Colon (tissue), 2 donors: Measurements from ENCODE around the gene GBE1.
A peak's percentile ranks its signal among the peaks of the same experiment; 100 is the strongest.

ENCODE experiments used
- FAIRE-seq: peaks from 2 replicates; lab custom pipeline; 2012; peaks lifted over from hg19 to GRCh38; lab: Jason Lieb, UNC
- donor health status: control.
- donor health status: control.

The GBE1 gene

GRCh38 chr3:81621277-81621676 lies 140.2 kb downstream of the GBE1 start:
- no peak for FAIRE-seq

- FAIRE-seq: no peak
Measured at GRCh38 chr3:81620849-81621248, 140.6 kb downstream of the GBE1 start.

GRCh38 chr3:81612768-81613167 lies 148.7 kb downstream of the GBE1 start:
- no peak for FAIRE-seq

- no peak for FAIRE-seq
Measured at GRCh38 chr3:81602781-81603180, 158.7 kb downstream of the GBE1 start.

GRCh38 chr3:81601707-81602305 lies 159.6 kb downstream of the GBE1 start:
- FAIRE-seq: no peak

- no peak for FAIRE-seq
Measured at GRCh38 chr3:81592101-81592500, 169.3 kb downstream of the GBE1 start.

- no peak for FAIRE-seq
Measured at GRCh38 chr3:81585937-81586336, 175.5 kb downstream of the GBE1 start.

- FAIRE-seq: no peak
Measured at GRCh38 chr3:81585056-81585455, 176.4 kb downstream of the GBE1 start.

- no peak for FAIRE-seq
Measured at GRCh38 chr3:81581966-81582599, 179.4 kb downstream of the GBE1 start.

- FAIRE-seq: no peak
Measured at GRCh38 chr3:81580355-81580754, 181.1 kb downstream of the GBE1 start.

- no peak for FAIRE-seq
Measured at GRCh38 chr3:81579744-81580143, 181.7 kb downstream of the GBE1 start.

- FAIRE-seq: peak; percentile 86
Measured at GRCh38 chr3:81572201-81572756, 189.2 kb downstream of the GBE1 start.

- FAIRE-seq: no peak
Measured at GRCh38 chr3:81568378-81568777, 193.1 kb downstream of the GBE1 start.

- FAIRE-seq: no peak
Measured at GRCh38 chr3:81565041-81565440, 196.4 kb downstream of the GBE1 start.

- FAIRE-seq: peak; percentile 66
Measured at GRCh38 chr3:81558106-81558505, 203.3 kb downstream of the GBE1 start.

- no peak for FAIRE-seq
Measured at GRCh38 chr3:81554801-81555200, 206.6 kb downstream of the GBE1 start.

GRCh38 chr3:81554388-81554787 lies 207.1 kb downstream of the GBE1 start:
- FAIRE-seq: no peak

- no peak for FAIRE-seq
Measured at GRCh38 chr3:81550415-81550814, 211.0 kb downstream of the GBE1 start.

- FAIRE-seq: no peak
Measured at GRCh38 chr3:81549831-81550230, 211.6 kb downstream of the GBE1 start.

GRCh38 chr3:81549388-81549787 lies 212.1 kb downstream of the GBE1 start:
- no peak for FAIRE-seq

- no peak for FAIRE-seq
Measured at GRCh38 chr3:81545572-81545971, 215.9 kb downstream of the GBE1 start.

GRCh38 chr3:81544385-81544784 lies 217.1 kb downstream of the GBE1 start:
- no peak for FAIRE-seq

- no peak for FAIRE-seq
Measured at GRCh38 chr3:81540787-81541186, 220.7 kb downstream of the GBE1 start.

GRCh38 chr3:81531846-81532245 lies 229.6 kb downstream of the GBE1 start:
- no peak for FAIRE-seq
